HG03039 (cell line): ENCODE data around the gene STC2.

Source experiments
- ATAC-seq: cut with Tn5 transposase; IDR thresholded peaks from one replicate; pipeline ENCODE4 v1.9.1; 2021; ENCODE audit warnings: mild to moderate bottlenecking, moderate library complexity; ENCODE audit not compliant: unreplicated experiment

The STC2 gene

DNA sequence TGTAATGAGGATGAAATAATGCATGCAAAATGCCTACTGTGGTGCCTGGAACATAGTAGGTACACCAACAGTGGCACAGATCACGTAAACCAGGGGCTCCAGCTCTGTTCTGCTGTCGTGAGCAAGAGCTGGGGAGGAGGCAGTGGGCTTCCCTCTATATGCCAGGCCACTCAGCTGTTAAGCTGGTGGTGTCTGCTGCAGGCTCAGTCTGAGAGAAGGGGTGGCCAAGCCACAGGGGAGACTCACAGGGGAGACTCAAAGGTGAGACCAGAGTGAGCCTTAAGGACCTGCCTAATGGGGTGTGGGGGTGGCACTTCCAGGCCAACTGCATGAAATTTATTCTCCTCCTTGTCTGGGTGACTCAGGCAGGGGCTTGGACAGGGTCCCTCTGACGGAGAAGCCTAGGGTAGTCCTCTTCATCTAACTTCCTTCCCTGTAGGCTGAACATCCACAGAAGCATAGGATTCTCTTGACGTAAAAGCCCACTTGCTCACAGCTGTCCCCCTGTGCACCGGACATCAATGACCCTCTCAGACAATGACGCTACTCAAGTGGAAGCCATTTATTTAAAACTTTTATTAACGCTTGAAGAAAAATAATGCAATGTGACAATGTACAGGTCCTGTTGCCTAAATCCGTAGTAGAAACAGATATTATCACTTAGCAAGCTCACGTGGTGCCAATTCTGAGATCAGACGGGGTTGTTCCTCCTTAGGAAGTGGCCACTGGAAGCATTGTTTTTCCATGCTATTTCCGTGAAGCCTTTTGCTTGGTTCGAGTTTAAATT, 13.9 kb downstream of the STC2 start:
- ATAC-seq = no peak

DNA sequence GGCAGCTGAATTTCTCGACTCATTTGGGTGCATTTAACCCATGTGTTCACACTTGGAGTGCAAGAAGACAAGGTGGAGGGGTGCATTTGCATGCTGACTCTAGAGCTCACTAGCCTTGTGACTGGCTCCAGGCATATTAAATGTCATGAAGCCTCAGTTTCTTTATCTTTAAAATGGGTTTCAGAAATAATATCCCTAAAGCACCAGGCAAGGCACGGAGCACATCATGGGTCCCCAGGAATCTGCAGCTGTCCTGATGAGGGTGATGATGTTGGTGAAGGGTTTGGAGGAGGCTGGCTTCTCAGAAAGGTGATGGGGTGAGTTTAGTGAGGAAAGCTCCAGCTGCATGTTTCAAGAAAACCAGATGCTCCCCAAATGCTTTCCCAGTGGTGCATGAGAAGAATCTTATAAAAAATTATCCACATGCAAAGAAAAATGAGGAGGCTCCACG, 14.8 kb downstream of the STC2 start:
- ATAC-seq = no peak

DNA sequence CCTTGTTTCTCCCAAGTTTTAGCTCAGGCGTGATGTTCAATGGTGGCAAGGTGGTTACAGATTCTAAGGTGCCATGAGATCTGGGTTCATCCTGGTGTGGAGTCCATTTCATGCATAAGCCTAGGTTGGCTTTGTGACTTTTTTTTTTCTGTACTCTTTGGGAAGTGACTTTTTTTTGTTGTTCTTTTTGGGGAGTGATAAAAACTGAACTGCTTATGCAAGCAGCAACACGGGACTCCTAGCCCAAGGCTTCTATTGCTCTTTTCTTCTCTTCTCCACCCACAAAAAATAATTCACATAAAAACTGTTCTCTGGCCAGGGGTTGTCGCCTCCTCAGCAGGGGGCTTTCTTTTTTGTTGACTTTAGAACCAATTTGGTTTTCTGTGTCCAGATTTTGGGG, 15.4 kb downstream of the STC2 start:
- ATAC-seq = no peak

DNA sequence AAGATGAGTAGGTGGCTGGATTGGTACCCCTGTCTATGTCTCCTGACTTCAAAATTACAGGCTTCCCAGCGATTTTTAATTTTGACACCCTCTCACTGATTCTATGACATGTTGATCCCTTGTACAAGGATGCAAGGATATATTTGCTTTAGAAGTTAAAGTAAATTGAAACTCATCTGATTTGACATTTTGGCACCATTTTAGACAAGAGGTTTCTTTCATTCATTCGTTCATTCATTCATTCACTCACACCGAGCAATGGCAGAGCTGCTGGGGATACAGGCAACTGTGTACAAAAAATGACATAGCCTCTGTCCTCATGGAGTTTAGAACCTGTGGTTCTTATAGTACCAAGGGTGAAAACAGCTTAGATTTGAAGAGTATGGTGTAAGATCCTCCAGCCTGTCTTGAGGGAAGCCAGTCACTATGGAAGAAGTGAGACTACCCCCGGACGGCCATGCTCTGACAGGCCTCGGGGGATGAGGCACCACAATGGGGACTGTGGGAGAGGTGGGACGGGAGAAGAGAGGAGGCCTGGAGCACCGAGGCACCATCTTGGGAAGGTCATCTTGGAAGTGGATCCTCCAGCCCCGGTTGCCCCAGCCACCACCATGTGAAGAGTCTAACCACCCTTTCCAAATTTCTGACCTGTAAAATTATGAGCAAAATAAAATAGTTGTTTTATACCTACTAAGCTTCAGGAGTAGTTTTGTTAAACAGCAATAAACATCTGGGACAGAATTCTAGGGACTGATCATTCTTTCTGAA, 16.2 kb downstream of the STC2 start:
- no peak for ATAC-seq

DNA sequence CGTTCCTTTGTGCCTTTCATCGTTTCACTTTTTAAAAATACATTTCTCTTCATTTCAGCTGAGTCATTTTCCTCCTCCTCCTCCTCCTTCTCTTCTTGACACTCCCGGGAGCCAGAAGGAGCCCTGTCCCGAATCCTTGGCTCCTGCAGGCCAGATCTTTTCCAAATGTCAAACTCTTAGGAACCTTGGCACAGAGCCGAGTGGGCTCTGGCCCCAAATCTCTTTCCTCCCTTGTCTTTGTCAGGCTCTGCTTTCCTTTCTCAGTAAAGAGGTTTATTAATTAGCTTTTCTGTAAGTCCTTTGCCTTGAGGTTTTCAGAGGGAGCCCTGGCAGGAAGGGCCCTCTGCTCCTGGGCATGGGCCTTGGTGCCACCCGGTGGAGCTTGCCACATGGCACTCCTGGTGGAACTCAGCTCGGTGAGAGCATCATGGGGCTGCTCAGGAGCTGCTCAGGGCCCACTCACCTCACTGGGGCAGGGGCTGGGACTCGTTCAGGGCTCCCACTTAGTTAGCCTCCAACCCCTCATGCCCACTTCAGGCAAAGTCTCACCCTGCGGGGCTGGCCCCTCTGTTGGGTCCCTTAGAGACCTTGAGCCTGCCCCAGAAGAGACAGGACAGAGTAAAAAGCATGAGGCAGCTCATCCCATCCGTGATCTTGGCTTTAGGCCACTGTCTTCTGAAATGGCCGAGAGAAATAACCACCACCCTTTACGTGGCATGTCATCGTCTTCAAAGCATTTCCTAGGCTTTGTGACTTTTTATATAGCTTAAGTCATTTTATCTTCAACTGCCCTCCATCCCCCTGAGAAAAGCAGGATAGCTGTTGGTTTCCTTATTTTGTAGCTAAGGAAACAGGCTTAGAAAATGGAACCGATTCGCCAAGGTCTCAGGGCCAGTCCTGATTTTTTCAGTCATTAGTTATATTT, 17.1 kb downstream of the STC2 start:
- ATAC-seq = no peak

DNA sequence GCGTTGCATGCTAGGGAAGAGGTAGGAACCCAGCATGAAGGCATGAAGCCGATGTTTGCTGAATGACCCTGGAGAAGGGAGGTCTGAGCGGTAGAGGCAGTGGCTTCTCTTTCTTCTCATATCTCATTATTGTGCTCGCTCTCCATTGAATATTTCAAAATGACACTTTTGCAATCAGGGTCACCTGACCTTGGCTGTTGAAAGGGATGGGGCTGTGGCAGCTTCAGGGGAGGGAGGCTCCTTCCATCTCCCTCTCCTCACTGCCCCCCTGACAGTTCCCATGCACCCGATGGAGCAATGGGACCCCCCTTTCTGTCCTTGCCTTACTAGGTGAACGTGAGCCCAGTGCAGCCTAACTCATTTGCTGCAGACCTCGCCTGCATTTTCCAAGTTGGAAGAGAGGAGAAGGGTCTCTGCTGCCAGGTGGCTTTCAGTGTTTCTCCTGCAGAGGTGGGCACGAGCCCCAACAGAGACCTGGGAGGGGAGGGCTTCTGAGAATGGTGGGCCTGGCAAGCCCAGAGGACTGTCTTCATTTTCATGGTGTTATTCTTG, 17.9 kb downstream of the STC2 start:
- no peak for ATAC-seq

DNA sequence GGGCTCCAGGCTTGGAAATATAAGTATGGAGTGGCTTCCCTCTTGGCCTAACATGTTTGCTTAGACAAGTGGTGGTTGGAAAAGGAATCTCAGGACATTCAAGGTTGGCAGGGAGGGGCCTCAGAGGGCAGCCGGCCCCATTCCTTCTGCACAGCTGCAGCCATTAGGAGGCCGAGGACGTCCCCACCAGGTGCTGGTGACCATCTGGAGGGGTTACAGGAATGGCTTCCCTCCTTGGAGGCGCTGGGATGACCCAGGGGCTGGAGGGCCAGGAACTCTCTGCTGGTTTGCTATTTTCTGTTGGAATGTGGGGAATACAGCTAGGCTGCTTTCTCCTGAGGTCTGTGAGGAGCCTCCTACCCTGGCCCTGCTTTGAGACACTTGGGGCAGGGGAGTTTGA, 18.5 kb downstream of the STC2 start:
- ATAC-seq = no peak

DNA sequence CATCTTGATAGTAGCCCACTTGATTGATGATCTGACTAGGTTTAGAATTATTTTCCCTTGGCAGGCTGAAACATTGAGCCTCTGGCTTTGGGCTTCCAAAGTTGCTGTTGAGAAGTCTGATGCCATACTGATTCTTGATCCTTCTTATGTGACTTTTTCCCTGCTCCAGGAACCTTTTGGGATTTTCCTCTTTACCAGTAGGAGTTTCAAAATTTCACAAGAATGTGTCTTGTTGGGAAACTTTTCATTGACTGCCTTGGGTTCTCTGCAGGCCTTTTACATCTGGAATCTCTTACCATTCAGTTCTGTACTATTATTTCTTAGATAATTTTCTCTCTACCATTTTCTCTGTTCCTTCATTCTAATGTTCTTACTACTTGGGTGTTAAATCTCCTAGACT, 20.0 kb downstream of the STC2 start:
- ATAC-seq = no peak

DNA sequence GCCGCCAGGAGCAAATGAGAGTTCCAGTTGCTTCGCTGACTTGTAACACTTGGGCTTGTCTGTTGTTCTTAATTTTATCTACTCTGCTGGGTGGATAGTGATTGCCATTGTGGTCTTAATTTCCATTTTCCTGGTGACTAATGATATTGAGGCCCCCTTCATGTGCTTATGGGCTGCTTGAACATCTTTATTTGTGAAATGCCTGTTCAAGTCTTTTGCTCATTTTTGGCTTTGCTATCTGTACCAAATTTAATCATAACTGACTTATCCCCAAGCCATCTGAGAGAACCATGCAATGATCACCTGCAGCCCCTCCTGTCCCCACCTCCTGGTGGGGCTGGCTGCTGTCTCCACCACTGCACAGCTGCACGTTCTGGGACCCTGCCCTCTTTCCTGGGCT, 20.5 kb downstream of the STC2 start:
- ATAC-seq = no peak

DNA sequence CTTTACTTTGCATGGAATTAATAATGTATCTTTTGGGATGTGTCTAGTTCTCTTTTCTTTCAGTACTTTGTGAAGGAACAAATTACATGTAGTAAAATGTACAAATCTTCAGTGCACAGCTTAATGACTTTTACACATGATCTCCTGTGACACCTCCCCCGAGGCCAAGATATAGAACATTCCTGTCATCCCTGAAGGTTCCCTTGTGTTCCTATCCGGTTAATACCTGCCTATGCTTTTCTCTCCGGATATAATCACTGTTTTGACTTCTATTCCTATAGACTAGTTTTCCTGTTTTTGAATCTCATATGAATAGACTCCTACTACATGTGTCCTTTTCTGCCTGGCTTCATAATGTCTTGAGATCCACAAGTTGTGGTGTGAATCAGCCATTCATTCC, 21.5 kb downstream of the STC2 start:
- ATAC-seq = no peak

DNA sequence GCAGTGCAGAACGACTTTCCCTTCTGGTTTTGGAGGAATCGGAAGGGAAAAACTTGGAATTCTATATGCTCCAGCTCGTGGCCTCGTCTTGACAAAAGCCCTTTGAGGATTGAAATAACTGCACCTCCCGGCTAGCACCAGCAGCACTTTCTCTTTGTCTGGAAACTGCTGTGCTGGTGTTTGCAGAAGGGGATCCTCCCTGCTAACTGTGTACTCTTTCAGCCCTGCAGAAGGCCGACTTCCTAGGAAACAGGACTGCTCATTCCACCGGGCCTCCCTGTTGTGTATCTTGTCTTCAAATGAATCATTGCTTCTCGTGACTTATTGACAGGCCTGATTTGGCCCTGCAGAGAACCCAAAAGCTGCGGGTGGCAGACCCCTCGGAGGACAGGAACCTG, 23.6 kb downstream of the STC2 start:
- ATAC-seq = no peak

DNA sequence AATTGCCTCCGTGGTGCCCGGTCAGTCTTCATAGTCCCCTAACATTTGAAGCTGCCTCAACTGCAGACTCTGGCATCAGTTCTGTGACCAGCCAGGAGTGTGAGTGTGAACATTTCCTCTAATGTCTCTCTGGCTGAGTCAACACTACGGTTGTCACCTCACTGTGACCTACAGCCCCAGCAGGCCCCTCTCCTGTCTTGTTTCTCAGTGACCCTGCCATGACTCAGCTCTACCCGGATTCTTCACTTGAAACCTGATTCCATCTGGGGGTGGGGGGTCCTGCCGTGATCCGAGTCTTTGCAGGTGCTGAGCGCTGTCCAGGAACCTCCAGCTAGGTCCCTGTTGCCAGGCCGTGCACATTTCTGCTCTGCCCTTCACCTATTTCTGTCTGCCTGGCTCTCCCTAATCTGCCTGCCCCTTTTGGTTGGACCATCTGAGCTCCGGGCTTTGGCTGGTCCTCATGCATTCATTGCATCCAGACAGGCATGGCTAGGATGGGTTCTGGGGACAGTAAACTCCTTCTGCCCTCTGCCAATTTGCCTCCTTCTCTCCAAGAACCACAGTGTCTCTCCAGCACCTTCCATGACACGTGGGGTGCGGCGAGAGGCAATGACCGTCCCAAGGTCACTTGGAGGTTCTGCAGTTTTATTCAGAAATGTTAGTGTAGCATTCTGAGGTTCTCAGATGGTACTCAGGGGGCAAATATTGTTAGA, 24.2 kb downstream of the STC2 start:
- ATAC-seq = no peak

DNA sequence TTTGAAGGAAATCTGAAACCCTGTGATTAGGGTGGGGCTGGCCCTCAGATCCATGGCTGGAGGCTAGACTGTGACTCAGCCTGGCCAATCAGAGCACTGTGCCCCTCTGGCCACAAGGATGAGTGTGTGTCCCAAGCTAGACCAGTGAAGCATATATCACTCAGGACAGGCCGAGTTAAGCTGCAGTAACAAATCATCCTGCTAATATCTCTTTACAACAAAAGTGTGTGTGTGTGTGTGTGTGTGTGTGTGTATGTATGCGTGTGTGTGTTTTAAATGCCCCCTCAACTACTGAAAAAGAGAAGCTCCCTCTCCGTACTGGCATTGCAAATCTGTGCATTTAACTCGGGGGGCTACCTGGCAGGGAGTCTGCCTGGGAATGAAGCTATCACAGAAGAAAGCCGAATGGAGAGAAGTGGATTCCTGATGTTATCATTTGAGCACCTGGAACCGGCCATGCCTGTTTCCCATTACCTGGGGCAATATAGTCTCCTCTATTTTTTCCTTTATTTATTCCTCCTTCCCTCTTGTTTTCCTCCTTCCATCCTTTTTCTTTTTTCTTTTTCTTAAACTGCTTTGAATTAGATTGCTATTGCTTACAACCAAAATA, 25.6 kb downstream of the STC2 start:
- ATAC-seq = no peak

DNA sequence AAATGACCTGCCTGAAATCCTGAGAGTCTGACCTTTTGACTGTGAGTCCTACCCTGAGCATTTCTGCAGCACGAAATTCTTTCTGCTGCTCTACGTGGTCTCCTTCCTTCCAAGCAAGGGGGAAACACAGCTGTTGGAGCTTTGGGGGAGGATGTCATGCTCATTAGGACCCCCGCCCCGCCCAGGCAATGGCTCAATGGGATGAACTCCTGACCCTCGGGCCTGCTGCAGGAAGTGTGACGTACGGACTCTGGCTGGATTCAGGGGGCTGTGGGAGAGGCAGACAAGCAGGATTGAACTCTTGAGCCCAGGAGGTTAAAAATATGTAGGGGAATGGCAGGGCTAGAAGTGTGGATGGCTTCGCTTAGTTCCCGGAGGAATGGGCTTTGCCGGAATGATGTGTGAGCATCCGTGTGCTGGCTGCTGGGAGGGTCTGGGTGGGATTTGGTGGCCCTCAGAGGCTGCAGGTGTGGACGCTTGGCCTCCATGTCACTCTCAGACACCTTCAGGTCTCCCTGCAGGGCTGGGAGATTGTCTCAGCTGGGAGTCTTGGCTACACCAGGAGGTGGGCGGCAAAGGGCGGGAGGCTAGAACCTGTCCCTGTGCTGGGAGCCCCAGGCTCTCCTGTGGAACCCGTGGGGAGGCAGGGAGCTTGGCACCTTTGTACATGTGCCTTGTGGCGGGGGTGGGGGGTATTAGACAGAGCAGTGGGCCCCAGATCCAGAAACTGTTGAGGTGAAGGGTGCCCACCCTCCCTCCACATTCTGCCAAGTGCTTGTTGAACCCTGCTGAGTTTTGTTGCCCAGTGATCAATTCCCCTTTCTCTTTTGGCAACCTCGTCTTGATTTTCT, 26.3 kb downstream of the STC2 start:
- no peak for ATAC-seq

DNA sequence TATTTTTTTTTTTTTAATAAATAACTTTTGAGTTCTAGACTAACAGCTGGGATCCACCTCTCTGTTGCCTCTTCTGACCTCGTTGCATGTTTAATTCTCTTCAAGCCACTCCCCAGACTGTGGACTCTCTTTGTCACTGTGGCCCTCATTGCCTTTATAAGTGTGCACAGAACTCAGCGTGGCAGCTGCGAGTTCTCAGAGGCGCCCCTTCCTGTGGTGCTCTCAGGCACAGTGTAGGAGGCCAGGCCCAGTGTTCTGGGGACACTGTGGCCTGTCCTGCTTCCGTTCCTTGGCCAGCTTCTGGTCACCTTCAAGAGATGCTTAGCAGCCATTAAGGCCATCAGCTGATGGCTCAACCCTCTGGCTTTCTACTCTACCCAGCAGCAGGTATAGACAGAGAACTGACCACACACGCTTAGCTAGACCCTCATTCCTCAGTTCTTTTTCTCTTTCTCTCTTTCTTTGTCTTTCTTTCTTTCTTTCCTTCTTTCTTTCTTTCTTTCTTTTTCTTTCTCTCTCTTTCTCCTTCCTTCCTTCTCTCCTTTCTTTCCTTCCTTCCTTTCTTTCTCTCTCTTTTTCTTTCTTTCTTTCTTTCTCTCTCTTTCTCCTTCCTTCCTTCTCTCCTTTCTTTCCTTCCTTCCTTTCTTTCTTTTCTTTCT, 27.7 kb downstream of the STC2 start:
- no peak for ATAC-seq

DNA sequence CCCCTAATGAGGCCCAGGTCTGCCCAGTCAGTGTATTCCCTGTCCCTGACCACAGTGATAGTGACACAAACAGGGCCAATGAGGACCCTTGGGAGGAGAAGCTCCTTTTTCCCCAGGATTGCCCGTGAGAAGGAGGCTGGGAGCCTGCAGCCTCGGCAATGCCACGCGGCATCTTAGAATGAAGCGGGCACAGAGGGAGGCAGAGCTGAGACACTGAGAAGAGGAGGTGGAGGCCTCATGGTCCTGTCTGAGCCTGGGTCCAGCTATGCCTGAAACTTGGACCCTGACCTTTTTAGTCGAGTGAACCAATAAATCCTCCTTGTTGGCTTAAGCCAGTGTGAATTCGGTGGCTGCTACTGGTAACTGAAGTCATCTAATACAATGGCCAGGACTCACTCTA, 28.4 kb downstream of the STC2 start:
- ATAC-seq = no peak

DNA sequence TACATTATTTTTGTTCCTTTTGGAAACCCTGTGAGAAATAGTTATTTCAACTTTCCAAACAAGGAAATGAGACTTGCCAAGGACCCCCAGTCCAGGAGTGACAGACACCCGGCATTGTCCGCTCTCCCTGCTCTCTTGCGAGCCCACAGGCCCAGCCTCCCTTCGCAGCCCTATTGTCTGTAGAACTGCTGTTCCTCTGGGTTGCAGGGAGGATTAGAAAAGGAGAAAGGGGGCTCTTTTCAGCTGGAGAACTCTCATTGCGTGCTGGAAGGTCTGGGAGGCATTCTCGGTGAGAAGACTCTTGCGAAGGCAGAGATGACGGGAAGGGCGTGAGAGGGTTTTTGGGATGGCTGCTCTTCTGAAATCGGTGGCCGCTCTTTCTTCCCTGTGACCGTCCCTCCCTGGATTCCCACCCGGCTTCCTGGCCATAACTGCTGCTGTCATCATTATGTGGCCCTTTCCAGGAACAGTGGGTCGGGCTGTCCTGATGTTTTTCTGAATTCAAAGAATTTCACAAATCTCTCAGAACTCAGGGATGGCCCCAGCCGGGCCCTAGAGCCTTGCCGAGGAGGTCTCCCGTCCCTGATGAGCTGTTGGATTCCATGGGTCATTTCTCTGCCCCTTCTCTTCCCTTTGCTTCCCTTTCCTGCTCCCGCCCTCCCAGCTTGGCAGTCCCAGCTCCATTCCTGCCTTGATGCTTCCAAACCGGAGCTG, 29.8 kb downstream of the STC2 start:
- ATAC-seq = no peak

DNA sequence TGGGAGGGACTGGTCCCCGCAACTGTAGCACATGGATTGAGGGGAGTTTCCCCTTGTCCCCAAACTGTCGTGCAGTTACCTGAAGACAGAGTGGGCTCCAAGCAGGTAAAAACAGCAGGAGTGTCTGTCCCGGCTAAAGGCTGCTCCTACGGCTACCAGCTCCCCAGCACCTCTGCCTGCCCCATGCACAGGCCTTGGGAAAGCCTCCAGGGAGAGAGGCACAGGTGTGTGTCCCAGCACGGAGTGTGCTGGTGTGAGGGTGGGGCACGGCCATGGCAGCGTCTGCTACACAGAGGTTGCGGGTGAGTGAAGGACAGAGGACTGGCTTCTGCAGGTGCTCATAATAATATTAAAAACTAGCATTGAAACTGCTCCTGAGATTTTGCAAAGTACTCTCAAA, 30.4 kb downstream of the STC2 start:
- ATAC-seq = no peak
